Fibroblast of pulmonary artery (primary cell): ENCODE results near the gene IRF2.
A peak's percentile ranks its signal among the peaks of the same experiment; 100 is the strongest.

Source experiments
- DNase-seq: peaks from one replicate; pipeline ENCODE4 v3.0.0-alpha.2; 2010; ENCODE audit warnings: low read depth
- H3K4me3 ChIP-seq: replicated peaks from 2 replicates; pipeline ENCODE4 v1.5.1; 2011; ENCODE audit warnings: low read depth, mild to moderate bottlenecking, control low read depth, low read length, moderate library complexity
- TF ChIP-seq, protein P1 (sequence below): IDR thresholded peaks from 2 replicates; pipeline ENCODE4 v1.5.1; 2011; ENCODE audit warnings: mild to moderate bottlenecking, control low read depth, low read length, inconsistent platforms; ENCODE audit errors: missing control alignments

The IRF2 gene

DNA sequence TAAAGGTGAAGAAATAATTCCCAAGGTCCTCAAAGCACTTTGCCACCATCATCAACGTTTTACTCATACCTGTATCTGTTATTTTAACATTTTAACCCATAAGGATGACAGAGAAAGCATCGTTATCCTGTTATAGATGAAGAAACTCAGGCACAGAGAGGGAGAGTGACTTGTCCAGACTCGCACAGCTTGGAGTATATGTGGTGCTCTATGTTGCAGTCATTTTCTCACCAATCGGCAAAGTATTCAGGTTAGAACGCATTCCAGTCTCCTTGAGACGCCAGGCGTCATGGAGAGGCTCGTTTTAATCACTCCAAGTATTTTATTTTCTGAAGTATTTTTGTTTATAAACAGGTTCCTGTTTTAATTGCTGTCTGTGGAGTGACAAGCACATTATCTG is 73.5 kb downstream of the IRF2 start:
- no peak overlapping the region for H3K4me3 ChIP-seq
- TF ChIP-seq, protein P1, sequence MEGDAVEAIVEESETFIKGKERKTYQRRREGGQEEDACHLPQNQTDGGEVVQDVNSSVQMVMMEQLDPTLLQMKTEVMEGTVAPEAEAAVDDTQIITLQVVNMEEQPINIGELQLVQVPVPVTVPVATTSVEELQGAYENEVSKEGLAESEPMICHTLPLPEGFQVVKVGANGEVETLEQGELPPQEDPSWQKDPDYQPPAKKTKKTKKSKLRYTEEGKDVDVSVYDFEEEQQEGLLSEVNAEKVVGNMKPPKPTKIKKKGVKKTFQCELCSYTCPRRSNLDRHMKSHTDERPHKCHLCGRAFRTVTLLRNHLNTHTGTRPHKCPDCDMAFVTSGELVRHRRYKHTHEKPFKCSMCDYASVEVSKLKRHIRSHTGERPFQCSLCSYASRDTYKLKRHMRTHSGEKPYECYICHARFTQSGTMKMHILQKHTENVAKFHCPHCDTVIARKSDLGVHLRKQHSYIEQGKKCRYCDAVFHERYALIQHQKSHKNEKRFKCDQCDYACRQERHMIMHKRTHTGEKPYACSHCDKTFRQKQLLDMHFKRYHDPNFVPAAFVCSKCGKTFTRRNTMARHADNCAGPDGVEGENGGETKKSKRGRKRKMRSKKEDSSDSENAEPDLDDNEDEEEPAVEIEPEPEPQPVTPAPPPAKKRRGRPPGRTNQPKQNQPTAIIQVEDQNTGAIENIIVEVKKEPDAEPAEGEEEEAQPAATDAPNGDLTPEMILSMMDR = no peak
- DNase-seq = no peak

DNA sequence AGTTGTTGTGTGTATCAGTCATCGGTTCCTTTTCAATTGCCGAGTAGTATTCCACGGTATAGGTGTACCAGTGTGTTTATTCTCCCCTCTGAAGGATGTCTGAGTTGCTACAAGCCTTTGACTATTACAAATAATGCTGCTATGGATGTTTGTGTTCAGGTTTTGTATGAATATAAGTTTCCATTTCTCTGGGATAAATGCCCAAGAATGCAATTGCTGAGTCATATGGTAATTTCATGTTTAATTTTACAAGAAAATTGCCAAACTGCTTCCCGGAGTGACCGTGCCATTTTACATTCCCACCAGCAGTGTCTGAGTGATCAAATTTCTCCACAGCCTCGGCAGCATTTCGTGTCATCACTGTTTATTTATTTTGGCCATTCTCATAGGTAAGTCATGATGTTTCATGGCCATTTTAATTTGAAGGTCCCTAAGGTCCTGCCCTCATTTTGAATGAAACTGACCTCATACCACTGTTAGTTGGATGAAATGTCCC is 73.9 kb downstream of the IRF2 start:
- TF ChIP-seq, protein P1 = peak; percentile 47
- H3K4me3 ChIP-seq = no peak overlapping the region
- DNase-seq = peak; percentile 97

DNA sequence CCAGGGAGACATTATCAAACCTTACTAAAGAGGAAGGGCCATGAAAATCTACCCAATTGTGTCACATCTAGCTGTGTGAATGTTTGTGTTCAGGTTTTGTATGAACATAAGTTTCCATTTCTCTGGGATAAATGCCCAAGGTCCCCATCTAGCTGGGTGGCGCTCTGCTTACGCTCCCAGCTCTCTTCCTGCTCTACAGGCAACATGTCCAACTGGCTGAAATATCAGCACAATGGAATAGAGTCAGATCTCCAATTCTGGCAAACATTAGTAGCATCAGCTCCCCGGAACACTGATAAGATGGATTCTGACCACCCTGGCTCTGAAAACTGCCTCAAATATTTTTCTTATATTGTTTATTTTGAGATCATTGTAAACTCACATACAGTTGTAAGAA is 74.8 kb downstream of the IRF2 start:
- TF ChIP-seq, protein P1 = no peak

DNA sequence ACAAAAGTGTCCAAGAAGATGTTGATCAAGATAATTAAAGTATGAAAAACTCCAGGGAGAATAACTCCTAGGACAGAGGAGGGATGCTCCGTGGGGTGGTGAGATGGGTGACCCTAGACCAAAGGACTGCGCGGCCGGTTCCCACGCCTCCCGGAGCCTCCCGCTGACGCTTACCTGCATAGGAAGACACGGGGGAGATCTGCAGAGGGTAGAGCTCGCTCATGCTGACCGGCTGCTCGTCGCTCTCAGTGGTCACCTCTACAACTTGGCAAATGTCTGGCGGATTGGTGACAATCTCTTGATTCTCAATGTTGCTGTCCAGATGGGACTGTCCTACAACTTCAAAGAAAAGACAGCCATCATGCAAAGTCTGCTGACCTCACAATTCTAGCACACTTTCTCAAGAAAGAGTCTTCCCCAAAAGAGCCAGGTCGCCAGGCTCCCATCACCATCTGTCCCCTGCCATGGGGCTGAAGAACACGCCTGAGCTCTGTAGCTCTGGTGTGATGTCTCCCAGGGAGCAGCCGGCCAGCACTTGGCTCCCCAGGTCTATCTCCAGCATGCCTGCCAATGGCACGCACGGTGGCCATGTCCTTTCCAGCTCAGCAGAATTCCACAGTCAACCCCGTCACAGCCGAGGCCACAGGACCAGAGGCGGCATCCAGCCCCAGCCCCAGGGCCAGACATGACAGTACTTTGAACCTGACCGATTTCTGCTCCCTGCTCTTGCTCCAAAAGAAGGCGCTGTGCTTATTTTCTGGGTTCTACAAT is 75.4 kb downstream of the IRF2 start:
- no peak overlapping the region for H3K4me3 ChIP-seq
- DNase-seq = no peak
- TF ChIP-seq, protein P1 = no peak

More for the DNA sequence above, 74.8 kb downstream of the IRF2 start:
- no peak overlapping the region for H3K4me3 ChIP-seq
- peak; percentile 29 for DNase-seq

GRCh38 chr4:184397516-184398163 is 76.7 kb downstream of the IRF2 start:
- no peak overlapping the region for H3K4me3 ChIP-seq
- TF ChIP-seq, protein P1 = no peak
- DNase-seq = no peak

DNA sequence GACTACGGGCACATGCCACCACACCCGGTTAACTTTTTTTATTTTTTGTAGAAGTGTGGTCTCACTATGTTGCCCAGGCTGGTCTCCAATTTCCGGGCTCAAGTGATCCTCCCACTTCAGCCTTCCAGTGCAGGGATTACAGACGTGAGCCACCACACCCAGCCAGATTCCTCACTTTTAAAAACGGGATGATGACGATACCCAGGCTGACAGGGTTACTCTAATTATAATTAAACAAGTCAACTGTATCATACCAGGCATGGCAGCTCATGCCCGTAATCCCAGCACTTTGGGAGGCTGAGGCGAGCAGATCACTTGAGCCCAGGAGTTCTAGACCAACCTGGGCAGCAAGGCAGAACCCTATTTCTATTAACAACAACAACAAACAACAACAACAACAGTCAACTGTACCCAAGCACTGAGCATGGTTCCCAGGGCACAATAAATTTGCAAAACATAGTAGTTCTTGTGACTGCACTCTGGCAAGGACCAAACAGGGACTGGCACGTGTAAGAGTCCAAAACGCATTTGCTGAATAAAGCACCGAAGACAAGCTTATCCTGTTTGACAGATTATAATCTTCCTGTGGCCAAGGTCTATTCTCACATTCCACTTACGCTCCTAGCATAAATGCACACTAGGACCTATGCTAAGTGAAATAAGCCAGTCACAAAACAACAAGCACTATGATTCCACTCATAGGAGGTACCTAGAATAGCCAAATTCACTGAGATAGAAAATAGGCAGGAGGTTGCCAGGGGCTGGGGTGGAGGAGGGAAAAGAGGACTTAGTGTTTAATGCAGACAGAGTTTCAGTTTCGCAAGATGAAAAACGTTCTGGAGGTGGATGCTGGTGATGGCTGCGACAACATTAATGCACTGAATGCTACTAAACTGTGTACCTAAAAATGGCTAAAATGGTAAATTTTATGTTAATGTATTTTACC is 77.5 kb downstream of the IRF2 start:
- H3K4me3 ChIP-seq = no peak overlapping the region
- DNase-seq = no peak
- TF ChIP-seq, protein P1 = no peak
